GM18526 (cell line): ENCODE data around the gene CHD2.

ENCODE experiments used
- POLR2A ChIP-seq: IDR thresholded peaks from 3 replicates; pipeline ENCODE4 v1.6.1; 2011; ENCODE audit not compliant: insufficient read length; ENCODE audit errors: extremely low read depth

CHD2 gene

GRCh38 chr15:93049914-93050578 is 149.9 kb downstream of the CHD2 start:
- no peak for TF ChIP-seq POLR2A

GRCh38 chr15:93050648-93051047 is 150.5 kb downstream of the CHD2 start:
- no peak for TF ChIP-seq POLR2A

DNA sequence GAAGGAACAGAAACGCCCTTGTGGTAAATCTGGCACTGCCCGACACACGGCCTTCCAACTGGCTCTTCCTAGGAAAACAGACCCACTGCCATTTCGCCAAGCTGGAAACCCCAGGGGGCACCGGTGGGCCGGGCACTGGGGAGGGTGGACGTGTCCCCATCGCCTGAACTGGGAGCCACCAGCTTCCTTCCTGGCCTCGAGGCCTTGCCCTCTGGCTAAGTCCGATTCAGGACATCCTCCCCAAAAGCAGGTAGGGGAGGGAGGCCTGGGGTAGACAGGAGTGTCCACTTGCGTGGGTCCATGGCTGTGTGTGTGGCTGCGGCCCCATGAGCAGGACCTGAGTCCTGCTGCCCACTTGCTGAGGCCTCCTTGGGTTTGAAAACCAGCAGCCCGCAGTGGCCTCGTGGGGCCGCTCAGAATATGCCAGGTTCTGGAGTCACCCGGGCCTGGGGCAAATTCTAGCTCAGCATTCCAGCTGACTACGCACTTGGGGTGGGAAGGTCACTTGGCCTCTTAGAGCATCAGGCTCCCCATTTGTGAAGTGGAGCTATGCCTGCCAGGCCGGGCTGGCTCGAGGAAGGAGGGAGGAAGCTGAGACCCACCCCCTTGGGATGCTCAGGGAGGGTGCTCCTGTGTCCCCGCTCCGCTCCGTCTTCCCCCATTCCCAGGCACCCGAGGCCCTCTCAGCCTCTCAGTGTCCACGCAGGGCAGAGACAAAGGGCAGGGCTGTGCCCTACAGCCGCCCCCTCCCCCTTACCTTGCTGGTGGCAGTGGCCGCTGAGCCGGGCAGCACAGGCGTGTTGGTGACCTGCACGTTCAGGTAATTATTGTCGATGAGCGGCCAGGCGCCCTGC is 151.3 kb downstream of the CHD2 start:
- TF ChIP-seq POLR2A = no peak

- no peak for TF ChIP-seq POLR2A
These were observed 152.2 kb downstream of the CHD2 start for GRCh38 chr15:93052090-93052879.

GRCh38 chr15:93055211-93055610 is 155.1 kb downstream of the CHD2 start:
- TF ChIP-seq POLR2A = no peak

GRCh38 chr15:93056836-93057235 is 156.7 kb downstream of the CHD2 start:
- TF ChIP-seq POLR2A = no peak

- no peak for TF ChIP-seq POLR2A
These were observed 157.5 kb downstream of the CHD2 start for GRCh38 chr15:93057618-93058017.

DNA sequence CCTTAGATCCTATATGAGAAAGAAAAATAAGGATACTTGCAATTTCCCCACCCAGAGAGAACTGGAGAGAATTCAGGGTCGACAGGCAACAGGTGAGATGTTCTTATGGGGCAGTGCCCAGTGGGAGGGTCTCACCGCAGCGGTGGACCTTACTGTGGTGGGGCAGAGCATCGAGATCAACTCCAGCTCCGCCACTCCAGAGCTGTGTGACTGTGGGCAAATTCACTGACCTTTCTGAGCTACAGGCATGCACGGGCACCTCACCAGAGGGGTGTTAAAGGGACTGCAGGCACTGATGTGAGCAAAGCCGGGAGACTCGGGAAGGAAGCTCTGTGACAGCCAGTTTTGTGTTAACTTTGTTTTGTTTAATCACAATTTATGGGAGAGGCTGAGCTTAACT is 158.0 kb downstream of the CHD2 start:
- no peak for TF ChIP-seq POLR2A

DNA sequence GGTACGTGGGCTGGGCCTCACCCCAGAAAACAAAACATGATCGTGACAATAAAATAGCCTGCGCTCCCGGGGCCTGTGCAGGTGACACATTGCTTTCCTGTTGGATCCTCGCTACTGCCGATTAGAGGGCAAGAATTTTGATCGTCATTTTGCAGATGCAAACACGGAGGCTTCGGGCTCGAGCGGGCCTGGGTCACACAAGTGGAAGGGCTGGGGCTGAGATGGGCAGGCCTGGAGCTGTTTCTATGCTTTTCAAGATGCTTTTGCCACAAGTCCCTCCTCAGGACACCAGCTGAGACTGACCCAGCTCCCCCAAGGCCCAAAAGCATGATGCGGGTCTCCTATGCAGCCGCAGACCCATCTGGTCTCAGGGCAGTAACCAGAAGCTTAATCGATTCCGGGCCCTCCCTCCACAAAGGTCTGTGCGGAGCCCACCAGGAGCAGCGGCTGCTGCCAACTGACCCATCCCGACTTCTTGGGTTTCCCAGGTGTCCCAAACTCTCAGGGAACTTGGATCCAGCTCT is 158.8 kb downstream of the CHD2 start:
- no peak for TF ChIP-seq POLR2A

- no peak for TF ChIP-seq POLR2A
These were observed 159.3 kb downstream of the CHD2 start for GRCh38 chr15:93059442-93059841.

DNA sequence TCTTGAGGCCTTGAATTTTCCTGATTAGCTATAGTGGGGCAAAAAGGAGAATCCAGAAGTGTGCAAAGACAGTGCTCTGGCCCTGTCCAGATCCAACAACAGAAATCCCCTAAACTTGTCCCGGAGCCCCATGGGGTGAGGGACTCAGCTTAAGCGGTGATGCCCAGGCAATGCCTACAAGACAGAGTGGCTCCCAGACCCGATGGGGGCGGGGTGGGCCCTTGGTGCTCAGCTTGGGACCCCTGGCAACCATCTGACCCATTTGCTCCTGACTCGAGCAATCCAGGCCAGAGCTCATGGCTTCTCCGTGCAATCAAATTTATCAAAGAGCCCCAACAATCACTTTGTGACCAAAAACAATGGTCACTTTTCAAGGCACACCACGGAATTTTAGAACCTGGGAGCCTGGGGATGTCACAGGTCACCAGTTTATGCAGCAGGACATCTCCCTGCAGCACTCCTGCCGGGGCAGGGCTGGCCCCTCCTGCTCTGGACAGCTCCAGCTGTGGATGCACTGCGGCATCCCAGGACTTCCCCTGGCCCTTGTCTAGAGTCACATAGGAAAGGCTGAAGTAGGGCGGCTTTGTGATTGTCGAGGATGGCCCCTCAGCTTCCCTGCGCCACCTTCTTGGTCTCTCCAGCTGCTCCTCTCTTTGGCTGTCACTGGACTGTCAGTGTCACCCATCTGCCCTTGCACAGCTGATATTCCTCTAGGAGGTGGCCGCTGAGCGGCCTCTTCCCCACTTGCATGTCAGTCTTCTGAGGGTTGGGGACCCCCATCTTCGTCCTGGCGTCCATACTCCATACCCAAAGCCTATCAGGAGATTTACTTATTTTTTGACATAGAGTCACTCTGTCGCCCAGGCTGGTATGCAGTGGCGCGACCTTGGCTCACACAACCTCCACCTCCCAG is 160.5 kb downstream of the CHD2 start:
- no peak for TF ChIP-seq POLR2A

- no peak for TF ChIP-seq POLR2A
These were observed 163.1 kb downstream of the CHD2 start for GRCh38 chr15:93063262-93063671.

DNA sequence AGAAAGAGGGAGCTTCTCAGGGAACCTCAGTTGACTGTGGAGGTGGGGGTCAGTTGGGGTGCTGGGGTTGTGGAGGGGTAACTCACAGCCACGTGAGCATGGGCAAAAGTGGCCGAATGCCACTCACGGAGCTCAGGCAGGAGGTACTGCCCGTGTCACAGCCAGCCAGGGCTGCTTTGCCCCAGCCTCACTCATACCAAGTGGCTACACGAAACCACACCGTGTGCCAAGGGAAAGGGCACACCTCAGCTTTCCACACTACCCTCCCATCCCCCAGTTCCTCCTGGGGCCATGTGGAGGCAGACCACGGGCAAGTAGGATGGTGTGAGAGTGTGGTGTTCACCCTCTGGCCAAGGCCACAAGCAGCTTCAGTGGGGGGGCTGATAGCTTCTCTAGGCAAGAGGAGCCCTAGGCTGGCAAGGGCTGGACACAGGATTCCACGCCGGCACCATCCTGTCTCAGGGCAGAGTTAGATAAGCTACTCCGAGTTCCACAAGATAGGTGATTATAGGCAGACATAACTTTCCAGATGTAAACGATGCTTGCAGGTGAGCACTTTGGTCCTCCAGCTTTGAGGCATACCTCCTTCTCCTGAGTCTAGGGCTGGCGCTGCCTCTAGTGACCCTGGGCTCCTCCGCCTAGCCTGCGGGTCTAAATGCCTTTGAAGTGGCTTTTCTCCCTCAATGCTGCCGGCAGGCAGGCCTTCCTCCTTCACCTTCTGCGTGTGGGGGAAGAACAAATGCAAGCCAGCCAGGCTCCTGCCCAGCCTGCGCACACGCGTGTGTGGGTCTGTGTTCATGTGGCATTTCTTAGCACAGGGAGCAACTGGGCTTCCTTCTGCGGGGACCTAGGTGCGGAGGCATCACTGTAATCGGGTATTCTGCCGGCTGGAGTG is 163.9 kb downstream of the CHD2 start:
- TF ChIP-seq POLR2A = no peak

GRCh38 chr15:93065641-93066045 is 165.5 kb downstream of the CHD2 start:
- no peak for TF ChIP-seq POLR2A

DNA sequence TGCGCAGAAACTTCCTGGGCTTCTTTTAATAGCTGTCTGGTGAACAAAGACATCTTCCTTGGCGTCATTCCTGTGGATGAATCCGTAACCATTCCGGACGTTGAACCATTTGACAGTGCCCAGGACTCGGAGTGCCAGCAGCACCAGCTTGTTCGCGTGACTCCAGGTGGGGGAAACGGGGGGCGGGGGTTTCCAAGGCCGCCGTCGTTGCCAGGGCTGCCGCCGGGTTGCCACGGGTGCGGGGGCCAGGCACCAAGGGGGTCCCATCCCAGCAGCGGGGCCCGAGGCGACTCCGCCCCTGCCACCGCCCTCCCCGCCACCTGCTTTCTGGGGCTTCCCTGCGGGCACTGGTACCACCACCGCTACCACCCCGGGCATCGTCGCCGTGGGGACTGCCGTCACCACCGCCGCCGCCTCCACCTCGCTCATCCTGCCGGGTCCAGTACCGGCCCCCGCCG is 166.1 kb downstream of the CHD2 start:
- no peak for TF ChIP-seq POLR2A
